NOMO-1 (cell line): Measurements from ENCODE around the gene KRT12.

Experiments
- DNase-seq, 2 experiments: peaks; one replicate each; lab custom pipeline; 2025; ENCODE audit not compliant: unreplicated experiment in 2 of 2; lab: John Stamatoyannopoulos, UW

KRT12 gene

DNA sequence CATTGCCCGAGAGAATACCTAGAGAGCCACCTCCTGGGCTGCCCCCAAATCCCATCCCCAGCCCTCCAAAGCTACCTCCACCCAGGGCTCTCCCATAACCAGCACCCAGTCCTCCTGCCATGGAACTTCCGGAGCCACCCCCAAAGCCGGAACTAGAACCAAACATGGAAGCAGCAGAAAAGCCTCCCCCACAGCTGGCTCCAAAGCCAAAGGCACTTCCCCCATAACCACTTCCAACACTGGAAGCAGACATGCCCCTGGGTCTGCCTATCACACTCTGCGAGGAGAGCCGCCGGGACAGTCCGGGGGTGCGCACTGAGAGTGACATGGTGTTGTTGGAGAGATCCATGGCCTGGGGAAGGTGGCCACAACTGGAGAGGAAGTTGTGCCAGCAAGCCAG is at the start of gene KRT12:
Gene KRT12 (minus strand): TSS at position 386 of the 400 bp plus-strand sequence. CDS start 37 bp downstream, at position 349.
- DNase-seq = no peak

DNA sequence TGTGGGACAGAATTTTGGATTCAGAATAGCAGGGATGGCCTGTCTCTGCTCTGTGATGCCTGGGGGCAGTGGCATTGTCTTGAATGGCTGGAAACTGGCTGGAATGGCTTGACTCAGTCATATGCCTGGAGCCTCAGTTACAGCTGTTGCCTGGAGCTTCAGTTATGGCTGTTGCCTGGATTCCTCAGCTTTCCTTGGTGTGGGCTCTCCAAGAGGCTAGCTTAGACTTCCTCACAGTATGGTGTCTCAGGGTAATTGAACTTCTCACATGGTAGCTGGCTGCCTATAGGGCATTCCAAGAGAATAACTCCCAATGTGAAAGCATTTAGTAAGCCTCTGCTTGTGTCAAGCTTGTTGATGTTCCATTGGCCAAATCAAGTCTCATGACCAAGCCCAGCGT is 49.3 kb upstream of the KRT12 start:
- DNase-seq = no peak

DNA sequence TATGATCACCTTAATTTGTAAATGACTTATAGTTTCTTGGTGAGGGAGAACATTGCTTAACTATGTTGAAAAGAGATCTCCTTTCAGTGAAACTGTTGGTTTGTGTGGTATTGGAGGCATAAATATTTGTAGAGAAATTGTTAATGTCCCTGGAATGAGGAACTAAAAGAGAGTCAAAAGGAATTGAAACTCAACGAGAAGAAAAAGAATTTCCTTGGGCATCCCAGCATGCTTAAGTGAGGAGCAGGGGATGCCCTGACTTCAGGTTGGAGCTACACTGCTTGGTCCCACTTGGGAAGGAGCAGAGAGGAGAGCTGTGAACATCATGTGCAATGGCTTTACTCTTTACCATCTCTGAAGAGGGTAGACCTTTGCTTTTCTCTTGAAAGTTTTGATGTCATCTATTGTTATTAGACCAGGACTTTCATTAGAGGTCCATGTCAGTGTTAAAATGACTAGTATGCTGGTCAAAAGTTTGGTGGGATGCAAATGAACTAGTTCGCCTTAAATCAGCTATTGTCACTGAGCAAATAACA is 48.8 kb upstream of the KRT12 start:
- DNase-seq = peak; percentile 46 to 95

DNA sequence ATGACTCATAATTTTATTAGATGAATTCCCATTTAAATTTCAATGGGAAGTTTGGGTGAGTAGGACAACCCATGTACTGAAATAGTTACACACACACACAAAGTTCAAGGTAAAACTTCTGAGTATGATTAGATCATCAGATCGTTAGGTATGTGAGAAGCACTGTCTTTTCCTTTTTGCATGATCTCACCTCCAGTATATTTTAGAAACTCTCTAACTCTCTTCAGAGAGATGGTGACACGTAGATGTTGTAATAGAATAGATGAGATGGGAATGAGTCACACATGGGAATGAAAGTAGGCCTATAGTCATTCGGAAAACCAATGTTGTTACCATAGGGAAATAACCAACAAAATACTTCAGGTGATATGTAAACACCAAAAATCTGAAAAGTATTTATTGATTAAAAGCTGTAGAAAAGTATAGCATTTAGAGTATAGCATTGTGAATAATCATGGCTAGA is 48.2 kb upstream of the KRT12 start:
- DNase-seq = peak; percentile 10 to 82

DNA sequence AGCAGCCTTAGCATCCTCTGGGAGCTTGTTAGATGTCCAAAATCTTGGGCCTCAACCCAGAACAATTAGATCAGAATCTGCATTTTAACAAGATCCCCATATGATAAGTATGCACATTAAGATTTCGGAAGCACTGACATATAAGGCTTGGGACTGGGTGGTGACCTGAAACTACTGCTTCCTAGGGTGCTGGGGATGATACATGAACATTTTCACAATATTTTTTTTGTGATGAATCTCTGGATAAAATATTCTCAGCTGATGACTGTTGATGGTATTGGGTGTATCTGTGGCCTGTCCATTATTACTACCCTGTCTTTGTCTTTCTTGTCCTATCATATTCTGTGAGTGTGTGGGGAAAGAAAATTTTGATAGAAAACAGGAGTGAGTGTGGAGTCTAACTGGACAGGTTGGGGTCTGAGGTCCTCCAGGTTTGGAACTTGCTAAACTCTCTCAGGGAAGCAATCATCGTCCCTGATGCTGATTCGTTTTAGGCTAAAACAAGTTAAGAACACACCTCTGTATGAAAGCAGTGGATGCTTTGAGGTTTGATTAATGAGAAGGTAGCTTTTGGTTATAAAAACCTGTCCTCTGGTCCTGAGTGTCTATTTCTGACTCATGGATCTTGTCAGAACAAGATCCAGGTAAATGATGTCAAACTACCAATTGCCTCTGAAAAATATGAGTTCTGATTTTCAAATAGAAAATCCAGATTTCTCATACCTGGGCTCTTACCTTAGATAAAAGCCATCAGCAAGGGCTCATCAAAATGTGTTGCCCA is 47.2 kb upstream of the KRT12 start:
- no peak for DNase-seq

DNA sequence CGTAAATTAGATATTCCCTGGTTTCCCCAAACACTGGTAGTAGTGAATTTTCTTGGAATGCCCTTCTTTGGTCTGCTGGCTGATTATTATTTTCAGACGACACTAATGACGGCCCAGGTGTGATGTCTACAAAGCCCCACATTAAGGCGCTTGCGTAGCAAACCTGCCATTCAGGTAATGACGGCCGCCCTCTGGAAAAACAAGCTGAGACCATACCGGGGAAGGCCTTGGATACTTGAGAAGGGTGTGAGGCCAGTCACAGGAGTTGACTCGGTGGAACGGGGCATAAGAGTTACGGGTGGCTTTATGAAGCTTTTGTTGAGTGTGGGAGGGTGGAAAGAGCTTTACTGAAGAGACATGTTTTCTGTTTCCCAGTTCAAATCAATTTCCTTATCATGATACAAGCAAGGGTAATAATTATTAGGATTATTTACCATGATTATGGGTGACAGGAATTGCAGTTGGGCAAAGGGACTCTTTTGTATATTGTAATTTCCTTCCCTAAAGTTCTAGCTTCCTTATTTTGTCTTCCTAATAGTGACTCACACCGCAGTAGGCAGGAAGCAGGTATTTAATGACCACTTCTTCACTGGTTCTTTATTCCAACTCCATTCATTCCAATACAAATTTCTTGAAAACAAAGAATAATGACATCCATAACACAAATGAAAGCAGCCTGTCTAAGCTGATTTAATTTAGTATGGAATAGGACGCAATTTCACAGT is 45.6 kb upstream of the KRT12 start:
- DNase-seq = peak; percentile 28 to 63

DNA sequence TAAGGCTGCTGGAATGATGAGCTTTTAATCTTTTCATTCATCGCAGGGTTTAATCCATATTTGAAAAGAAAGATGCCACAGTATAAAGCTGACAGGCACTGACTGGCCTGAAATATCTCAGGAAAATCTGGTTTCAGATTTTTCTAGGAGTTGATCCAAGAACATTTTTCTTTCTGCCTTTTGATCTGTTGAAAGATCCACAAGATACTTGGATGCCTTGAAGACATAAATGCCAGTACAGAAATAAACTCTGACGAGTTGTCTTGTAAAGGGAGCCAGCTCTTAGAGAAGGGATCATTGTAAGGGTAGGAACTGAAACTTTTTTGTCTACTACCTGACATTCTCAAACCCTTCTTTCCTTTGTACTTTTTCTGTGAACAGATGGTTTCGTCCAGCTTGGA is 43.4 kb upstream of the KRT12 start:
- no peak for DNase-seq

DNA sequence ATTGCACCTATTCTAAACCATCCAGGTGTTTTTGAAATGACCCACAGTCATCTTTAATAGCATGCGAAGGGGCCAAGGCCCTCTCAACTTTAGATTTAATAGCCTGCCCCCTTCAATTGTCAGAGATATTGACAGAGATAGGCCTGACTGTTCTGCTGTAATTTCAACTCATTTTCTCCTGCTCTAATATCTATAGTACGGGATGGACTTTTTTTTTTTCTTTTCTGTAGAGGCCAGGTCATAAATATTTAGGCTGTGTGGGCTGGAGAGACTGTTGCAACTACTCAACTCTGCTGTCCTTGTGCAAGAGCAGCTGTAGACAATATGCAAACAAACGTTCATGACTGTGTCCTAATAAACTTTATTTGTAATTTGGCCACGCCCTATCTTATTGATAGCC is 42.7 kb upstream of the KRT12 start:
- DNase-seq = peak; percentile 44 to 66

DNA sequence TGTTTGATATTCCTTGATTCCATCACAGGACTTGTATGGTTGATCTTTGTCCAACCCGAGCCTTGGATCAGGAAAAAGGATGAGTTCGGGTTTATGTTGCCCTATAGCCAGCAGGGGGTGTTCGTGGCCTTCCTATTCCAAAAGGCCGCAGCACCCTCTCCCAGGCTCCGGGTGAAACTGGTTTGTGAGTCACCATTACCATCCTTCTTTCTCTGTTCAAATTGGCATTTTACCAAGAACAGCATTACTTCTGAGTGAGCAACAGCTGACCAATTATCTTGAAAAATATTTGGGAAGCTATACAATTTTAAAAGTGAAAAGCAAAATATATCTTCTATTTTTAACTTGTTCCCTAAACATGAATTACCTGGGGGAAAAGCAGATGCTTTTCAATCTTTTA is 42.3 kb upstream of the KRT12 start:
- DNase-seq = peak; percentile 68 to 81

DNA sequence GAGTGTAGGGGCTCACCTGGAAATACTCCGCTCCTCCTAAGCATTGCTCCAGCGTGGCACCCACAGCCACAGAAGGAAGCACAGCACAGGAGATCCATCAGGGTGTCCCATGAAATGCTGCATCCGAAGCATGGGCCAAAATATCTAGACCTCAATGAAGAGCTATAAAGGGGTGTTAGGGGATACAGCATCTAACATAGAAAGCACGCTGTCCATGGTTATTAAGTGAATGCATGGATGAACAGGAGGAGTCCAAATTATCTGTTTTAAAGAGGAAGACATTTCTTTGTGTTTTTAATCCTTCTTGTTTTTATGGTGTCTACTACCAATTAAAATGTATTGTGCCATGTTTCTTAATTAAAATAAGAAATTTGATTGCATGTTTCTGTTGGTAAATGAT is 39.6 kb upstream of the KRT12 start:
- no peak for DNase-seq

DNA sequence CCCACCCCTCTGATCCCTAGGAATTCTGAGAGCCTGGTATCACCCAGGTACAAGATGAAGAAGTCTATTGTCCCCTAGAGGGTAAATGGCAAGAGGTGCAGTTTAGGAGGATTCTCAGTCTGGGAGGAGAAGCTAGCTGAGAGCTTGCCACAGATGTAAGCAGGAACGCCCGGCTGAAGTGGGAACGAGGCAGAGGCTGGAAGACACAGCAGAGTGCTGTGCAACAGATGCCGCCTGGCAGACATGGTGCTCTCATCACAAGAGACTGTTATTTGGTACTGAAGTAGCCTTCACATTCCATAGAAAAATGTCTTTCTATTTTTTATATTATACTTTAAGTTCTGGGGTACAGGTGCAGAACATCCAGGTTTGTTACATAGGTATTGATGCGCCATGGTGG is 38.3 kb upstream of the KRT12 start:
- no peak for DNase-seq

DNA sequence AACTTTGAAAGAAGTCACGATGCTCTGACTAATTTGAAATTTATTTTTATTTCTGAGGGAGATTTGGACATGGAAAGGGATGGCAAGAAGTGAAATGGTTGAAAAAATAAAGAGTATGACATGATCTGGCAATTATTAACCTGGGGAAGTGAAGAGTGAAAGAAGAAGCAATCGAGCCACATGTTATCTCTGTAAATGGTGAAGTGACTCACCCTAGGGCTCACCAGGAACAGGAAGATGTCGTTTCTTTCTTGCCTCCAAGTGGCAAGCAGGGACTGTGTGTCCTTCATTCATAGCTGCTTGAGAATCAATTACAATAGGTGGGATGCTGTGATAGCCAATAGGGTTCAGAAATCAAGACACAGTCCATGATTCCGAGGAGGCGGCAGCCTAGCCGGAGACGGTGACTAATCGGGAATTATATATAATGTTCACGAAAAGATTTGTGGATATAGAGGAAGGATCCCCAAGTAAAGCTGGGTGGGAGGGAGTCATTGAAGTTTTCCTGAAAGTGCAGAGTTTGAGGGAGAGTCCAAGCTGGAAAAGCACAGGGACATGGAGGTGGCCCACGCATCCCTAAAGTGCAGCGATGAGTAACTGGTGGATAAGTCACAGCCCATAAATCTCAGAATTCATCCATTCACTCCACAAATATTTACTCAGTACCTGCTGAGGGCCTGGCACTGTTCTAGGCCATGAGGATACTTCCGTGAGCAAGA is 36.3 kb upstream of the KRT12 start:
- DNase-seq = peak; percentile 59 to 88

DNA sequence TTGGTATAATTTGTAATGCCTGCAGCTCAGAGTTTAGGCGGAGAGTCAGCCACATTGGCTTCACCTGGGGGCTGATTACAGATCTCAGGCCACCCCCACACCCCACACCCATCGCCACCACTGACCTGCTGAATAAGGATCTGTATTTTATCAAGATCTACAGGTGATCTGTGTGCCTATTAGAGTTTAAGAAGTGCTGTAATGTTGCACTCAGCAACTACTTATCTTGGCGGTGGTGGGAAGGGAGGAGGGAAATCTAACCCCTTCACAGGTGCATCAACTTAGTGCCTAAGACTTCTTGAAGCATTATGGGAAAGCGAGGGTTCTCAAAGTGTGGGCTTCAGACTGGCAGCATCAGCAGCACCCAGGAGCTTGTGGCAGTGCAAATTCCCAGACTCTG is 35.5 kb upstream of the KRT12 start:
- DNase-seq = no peak

DNA sequence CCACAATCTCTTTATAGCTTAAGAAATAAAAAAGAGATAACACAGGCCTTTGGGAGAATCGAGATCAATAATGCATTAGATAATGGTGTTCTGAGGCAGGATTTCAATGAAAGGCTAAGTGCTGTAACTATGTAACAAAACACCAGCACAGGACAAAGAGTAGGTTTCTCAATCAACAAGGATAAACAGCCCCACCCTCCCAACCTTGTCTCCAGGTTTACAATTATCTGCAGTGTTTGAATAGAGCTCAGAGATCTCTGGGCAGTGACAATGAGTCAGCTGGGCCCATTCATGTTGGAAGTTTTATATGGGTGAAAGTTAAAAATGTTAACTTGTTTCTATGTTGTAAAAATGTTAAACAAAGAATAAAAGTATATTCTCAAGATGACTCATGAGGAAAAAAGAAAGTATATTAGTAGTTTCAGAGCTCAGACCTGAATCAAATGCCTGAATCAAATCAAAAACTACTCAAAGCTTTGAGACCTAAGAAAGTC is 35.0 kb upstream of the KRT12 start:
- DNase-seq = no peak

DNA sequence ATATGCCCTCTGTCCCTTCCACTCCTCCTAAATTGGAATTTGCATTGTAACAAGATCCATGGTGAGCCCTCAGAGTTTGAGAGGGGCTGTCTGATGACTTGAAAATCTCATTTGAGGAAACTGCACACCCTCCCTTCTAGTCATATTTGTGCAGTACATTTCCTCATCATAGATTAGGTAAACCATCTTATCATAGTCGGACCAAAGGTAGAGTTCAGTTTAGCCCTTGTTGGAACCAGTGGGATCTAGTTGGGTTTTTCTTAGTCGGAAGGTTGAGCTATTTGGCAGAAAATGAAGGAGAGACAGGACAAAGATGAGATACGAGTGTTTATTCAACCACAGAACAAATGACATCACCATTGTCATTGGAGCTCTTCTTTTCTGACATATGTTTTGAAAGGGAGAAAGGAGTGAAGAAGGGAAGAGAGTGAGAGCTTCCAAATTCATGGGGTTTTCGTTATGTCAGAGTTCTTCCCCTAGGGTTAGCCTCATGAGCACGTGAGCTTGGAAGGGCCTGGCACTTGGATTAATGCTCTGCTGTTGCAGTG is 33.9 kb upstream of the KRT12 start:
- DNase-seq = no peak

DNA sequence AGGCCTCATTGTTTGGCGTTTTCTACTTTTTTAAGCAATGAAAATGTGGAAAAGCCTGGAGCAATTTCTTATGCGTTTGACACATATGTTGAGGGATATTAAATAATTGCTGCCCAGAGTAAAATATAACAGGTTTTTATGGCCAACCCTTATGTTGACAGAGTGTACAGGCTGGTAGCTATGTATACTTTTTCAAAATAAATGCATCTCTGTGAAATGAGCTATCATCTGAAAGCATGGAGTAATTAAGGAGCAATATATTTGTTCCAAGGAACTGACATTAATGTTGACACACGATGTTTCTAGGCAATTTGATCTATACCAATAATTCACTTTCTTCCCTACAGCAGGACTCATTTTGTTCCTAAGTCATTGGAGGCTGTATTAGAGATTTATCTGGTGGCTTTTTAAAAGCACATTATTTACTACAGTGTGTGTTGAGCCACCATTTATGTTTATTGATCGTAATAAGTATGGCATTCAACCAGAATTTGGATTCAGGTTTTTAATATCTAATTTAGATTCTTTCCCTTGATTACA is 30.0 kb upstream of the KRT12 start:
- no peak for DNase-seq

DNA sequence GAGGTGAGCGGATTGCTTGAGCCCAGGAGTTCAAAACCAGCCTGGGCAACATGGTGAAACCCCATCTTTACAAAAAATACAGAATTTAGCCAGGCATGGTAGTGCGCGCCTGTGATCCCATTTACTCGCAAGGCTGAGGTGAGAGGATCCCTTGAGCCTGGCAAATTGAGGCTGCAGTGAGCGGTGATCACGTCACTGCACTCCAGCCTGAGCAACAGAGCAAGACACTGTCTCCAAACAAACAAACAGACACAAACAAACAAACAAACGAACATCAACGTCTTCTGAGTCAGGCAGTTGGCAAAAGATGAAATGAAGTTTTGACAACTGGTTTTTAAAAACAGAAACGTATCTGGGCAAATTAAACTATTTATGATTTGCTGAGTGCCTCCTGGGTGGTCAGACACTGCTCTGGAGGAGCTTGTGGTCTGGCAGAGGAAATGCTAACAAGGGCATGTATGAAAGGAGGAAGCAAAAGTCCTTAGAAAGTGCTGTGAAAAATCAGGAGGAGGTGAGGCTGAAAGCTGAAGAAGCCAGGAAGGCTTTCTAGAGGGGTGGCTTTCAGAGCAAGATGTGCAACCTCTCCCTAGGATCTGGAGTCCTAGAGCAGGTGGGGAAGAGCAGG is 28.2 kb upstream of the KRT12 start:
- DNase-seq = peak; percentile 55 to 79

DNA sequence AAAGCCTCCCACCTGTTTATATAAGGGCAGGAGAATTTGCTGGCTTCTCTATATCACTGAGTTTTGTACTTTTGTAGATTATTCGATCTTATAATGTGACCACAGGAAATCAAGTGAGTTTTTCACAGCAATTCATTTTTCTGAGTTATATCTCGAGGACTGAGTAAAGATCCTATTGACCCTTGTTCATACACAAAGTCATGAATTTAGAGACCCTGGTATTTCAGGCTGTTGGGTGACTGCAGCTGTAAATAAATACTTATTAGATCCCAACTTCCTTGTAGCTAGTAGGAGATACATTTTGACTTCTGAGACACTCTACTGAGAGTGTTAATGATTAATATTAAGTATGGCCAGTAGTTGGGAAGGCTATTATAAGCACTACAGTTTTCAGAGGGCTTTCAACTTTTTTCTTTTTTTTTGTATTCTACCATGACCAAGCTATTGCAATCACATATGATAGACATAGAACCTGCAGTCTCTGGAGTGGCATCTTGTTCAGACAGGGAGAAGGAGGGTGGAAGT is 21.2 kb upstream of the KRT12 start:
- DNase-seq = no peak

DNA sequence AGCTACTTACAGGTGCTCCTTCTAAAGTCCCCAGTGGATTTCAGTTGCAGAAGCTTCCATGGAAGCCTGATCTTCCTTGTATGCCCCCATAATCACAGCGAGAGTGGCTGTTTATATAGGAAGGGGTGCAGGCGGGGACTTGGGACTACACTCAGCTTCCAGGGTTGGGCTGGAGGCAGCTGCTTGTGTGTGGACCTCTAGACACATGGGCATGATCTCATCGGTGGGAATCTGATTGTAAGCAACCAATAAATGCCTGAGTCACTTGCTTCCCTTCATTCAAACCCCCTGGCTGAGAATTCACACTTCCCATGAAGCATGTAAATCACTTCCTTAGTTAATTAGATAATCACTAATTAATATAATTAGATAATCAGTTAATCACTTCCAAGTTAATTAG is 19.1 kb upstream of the KRT12 start:
- no peak for DNase-seq
